HEK293 (cell line): ENCODE results near the gene TGFBI.

Experiments
- ZNF10 ChIP-seq: fragments of 450-650 bp; formaldehyde crosslinking; IDR thresholded peaks from 2 replicates; pipeline ENCODE4 v1.5.1; 2017; ENCODE audit warnings: missing biosample characterization, missing genetic modification characterization
- ZNF169 ChIP-seq: fragments of 450-650 bp; formaldehyde crosslinking; IDR thresholded peaks from 2 replicates; pipeline ENCODE4 v1.5.1; 2016; ENCODE audit warnings: missing biosample characterization, missing genetic modification characterization
- ZNF24 ChIP-seq: fragments of 450-650 bp; formaldehyde crosslinking; IDR thresholded peaks from 2 replicates; pipeline ENCODE4 v1.5.1; 2016; ENCODE audit warnings: missing biosample characterization, missing genetic modification characterization
- ZNF558 ChIP-seq: fragments of 450-650 bp; formaldehyde crosslinking; IDR thresholded peaks from 2 replicates; pipeline ENCODE4 v1.5.1; 2016; ENCODE audit warnings: missing biosample characterization, missing genetic modification characterization
- ZNF670 ChIP-seq: fragments of 450-650 bp; formaldehyde crosslinking; IDR thresholded peaks from 2 replicates; pipeline ENCODE4 v1.5.1; 2016; ENCODE audit warnings: missing biosample characterization, missing genetic modification characterization, low read depth
- ZNF707 ChIP-seq: fragments of 450-650 bp; formaldehyde crosslinking; IDR thresholded peaks from 2 replicates; pipeline ENCODE4 v1.5.1; 2016; ENCODE audit warnings: missing biosample characterization, missing genetic modification characterization
- TF ChIP-seq, protein P1 (sequence below): fragments of 450-650 bp; formaldehyde crosslinking; IDR thresholded peaks from 2 replicates; pipeline ENCODE4 v1.5.1; 2016; ENCODE audit warnings: missing biosample characterization, missing genetic modification characterization
- TF ChIP-seq, protein P2 (sequence below): fragments of 450-650 bp; formaldehyde crosslinking; IDR thresholded peaks from 2 replicates; pipeline ENCODE4 v1.5.1; 2016; ENCODE audit warnings: missing biosample characterization, missing genetic modification characterization
- TF ChIP-seq, protein P3 (sequence below): sonication (generic); formaldehyde crosslinking; IDR thresholded peaks from 2 replicates; pipeline ENCODE4 v1.8.1; 2022; ENCODE audit warnings: mild to moderate bottlenecking, moderate library complexity, missing genetic modification reagents
- TF ChIP-seq, protein P4 (sequence below): fragments of 450-650 bp; formaldehyde crosslinking; IDR thresholded peaks from 2 replicates; pipeline ENCODE4 v1.5.1; 2016; ENCODE audit warnings: missing biosample characterization, missing genetic modification characterization
- TF ChIP-seq, protein P5 (sequence below): fragments of 450-650 bp; formaldehyde crosslinking; conservative IDR thresholded peaks from 2 replicates; pipeline ENCODE4 v1.5.1; 2016; ENCODE audit warnings: low read depth, missing biosample characterization, missing genetic modification characterization

DNA sequence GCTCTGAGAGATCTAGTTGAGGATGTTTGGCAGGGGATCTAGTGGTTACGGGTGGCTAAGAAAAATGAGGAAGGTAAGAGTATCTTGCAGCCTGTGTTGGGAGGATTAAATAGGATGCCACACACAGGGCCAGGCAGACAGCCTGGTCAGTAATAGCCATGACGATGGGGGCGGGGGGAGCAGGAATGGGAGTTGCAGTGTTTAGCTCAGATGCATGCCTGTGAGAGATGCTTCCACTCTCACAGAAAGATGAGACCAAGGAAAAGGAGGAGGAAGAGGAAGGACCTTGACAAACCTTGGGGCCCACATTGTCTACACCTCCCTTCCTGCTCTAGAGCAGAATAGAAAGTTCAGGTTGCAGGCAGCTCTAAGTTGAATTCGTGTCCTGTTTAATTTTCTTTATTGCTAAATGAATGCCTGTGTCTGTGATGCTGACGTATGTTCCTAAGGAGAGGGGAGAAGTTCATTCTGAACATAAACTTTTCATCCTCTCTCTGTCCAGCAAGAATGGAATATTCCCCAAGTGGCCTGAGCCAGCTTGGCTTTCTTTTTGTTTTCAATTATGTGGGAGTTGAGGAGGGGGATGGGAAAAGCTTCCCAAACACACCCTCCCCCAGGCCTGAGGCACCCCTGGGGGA is 28.7 kb downstream of the TGFBI start:
- TF ChIP-seq, protein P1, sequence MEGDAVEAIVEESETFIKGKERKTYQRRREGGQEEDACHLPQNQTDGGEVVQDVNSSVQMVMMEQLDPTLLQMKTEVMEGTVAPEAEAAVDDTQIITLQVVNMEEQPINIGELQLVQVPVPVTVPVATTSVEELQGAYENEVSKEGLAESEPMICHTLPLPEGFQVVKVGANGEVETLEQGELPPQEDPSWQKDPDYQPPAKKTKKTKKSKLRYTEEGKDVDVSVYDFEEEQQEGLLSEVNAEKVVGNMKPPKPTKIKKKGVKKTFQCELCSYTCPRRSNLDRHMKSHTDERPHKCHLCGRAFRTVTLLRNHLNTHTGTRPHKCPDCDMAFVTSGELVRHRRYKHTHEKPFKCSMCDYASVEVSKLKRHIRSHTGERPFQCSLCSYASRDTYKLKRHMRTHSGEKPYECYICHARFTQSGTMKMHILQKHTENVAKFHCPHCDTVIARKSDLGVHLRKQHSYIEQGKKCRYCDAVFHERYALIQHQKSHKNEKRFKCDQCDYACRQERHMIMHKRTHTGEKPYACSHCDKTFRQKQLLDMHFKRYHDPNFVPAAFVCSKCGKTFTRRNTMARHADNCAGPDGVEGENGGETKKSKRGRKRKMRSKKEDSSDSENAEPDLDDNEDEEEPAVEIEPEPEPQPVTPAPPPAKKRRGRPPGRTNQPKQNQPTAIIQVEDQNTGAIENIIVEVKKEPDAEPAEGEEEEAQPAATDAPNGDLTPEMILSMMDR (tag by site-specific recombination), result no peak
- TF ChIP-seq, protein P2, sequence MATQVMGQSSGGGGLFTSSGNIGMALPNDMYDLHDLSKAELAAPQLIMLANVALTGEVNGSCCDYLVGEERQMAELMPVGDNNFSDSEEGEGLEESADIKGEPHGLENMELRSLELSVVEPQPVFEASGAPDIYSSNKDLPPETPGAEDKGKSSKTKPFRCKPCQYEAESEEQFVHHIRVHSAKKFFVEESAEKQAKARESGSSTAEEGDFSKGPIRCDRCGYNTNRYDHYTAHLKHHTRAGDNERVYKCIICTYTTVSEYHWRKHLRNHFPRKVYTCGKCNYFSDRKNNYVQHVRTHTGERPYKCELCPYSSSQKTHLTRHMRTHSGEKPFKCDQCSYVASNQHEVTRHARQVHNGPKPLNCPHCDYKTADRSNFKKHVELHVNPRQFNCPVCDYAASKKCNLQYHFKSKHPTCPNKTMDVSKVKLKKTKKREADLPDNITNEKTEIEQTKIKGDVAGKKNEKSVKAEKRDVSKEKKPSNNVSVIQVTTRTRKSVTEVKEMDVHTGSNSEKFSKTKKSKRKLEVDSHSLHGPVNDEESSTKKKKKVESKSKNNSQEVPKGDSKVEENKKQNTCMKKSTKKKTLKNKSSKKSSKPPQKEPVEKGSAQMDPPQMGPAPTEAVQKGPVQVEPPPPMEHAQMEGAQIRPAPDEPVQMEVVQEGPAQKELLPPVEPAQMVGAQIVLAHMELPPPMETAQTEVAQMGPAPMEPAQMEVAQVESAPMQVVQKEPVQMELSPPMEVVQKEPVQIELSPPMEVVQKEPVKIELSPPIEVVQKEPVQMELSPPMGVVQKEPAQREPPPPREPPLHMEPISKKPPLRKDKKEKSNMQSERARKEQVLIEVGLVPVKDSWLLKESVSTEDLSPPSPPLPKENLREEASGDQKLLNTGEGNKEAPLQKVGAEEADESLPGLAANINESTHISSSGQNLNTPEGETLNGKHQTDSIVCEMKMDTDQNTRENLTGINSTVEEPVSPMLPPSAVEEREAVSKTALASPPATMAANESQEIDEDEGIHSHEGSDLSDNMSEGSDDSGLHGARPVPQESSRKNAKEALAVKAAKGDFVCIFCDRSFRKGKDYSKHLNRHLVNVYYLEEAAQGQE (tag by site-specific recombination), result no peak
- TF ChIP-seq, protein P3, sequence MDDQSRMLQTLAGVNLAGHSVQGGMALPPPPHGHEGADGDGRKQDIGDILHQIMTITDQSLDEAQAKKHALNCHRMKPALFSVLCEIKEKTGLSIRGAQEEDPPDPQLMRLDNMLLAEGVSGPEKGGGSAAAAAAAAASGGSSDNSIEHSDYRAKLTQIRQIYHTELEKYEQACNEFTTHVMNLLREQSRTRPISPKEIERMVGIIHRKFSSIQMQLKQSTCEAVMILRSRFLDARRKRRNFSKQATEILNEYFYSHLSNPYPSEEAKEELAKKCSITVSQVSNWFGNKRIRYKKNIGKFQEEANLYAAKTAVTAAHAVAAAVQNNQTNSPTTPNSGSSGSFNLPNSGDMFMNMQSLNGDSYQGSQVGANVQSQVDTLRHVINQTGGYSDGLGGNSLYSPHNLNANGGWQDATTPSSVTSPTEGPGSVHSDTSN, result no peak
- TF ChIP-seq ZNF10 (tag by site-specific recombination) (no peak), ZNF169 (no peak), ZNF670 (tag by site-specific recombination) (no peak), ZNF558 (tag by site-specific recombination) (no peak), ZNF707 (tag by site-specific recombination) (no peak), ZNF24 (no peak)
- TF ChIP-seq, protein P4, sequence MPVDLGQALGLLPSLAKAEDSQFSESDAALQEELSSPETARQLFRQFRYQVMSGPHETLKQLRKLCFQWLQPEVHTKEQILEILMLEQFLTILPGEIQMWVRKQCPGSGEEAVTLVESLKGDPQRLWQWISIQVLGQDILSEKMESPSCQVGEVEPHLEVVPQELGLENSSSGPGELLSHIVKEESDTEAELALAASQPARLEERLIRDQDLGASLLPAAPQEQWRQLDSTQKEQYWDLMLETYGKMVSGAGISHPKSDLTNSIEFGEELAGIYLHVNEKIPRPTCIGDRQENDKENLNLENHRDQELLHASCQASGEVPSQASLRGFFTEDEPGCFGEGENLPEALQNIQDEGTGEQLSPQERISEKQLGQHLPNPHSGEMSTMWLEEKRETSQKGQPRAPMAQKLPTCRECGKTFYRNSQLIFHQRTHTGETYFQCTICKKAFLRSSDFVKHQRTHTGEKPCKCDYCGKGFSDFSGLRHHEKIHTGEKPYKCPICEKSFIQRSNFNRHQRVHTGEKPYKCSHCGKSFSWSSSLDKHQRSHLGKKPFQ, result no peak
- TF ChIP-seq, protein P5, sequence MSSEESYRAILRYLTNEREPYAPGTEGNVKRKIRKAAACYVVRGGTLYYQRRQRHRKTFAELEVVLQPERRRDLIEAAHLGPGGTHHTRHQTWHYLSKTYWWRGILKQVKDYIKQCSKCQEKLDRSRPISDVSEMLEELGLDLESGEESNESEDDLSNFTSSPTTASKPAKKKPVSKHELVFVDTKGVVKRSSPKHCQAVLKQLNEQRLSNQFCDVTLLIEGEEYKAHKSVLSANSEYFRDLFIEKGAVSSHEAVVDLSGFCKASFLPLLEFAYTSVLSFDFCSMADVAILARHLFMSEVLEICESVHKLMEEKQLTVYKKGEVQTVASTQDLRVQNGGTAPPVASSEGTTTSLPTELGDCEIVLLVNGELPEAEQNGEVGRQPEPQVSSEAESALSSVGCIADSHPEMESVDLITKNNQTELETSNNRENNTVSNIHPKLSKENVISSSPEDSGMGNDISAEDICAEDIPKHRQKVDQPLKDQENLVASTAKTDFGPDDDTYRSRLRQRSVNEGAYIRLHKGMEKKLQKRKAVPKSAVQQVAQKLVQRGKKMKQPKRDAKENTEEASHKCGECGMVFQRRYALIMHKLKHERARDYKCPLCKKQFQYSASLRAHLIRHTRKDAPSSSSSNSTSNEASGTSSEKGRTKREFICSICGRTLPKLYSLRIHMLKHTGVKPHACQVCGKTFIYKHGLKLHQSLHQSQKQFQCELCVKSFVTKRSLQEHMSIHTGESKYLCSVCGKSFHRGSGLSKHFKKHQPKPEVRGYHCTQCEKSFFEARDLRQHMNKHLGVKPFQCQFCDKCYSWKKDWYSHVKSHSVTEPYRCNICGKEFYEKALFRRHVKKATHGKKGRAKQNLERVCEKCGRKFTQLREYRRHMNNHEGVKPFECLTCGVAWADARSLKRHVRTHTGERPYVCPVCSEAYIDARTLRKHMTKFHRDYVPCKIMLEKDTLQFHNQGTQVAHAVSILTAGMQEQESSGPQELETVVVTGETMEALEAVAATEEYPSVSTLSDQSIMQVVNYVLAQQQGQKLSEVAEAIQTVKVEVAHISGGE (tag by site-specific recombination), result no peak
